ENCODE data around the gene CUBN. TPM values are rescaled to one million over a fixed set of nuclear protein-coding genes. Genes with fewer than 3 reads are reported as not detected.

CUBN gene
- total and polyA plus RNA-seq, 8 donors, result 0.28 to 1.3 (median 0.66) TPM

- FAIRE-seq, result no peak
- H3K36me3 ChIP-seq, result no peaks in the 10 kb centered on the region
- peak in 3 of 4 donors; percentile 56 to 72 (median 64) for ATAC-seq
- H3K4me3 ChIP-seq, result no peak overlapping the region
- TF ChIP-seq CTCF (IDR thresholded peaks at IDR 0.05), result no peak
- DNase-seq, result peak in 2 of 6 donors; percentile 12 to 28
- intact Hi-C loops (cut with DNase I), result no loop called here
- peaks cover 0 to 9% (median 0%) of the 10 kb centered on the region in 3 donors for H3K4me1 ChIP-seq
- 74 to 85% methylated on average over 9 of the region's 9 CpGs for WGBS, 2 donors
- H3K27me3 ChIP-seq, result no peaks in the 10 kb centered on the region
- H3K27ac ChIP-seq, result peak overlapping the region in 1 of 4 donors; percentile 1
- no peaks in the 10 kb centered on the region for H3K9me3 ChIP-seq
Observed at GRCh38 chr10:17029581-17030271, 99.9 kb downstream of the CUBN start.

GRCh38 chr10:17029239-17029580 lies 100.4 kb downstream of the CUBN start:
- no peak for FAIRE-seq
- no peaks in the 10 kb centered on the region for H3K9me3 ChIP-seq
- intact Hi-C loops (cut with DNase I), result no loop called here

GRCh38 chr10:17028798-17029197 lies 100.8 kb downstream of the CUBN start:
- no peaks in the 10 kb centered on the region for H3K9me3 ChIP-seq
- no peaks in the 10 kb centered on the region for H3K27me3 ChIP-seq
- no peak for ATAC-seq
- H3K4me1 ChIP-seq, result peaks cover 0 to 9% (median 0%) of the 10 kb centered on the region in 3 donors
- H3K27ac ChIP-seq, result peak overlapping the region in 2 of 4 donors; percentile 1 to 4
- H3K36me3 ChIP-seq, result no peaks in the 10 kb centered on the region
- TF ChIP-seq CTCF (IDR thresholded peaks at IDR 0.05), result no peak
- no peak for DNase-seq
- WGBS, 2 donors, result 79 to 82% methylated on average over 4 of the region's 4 CpGs
- no peak overlapping the region for H3K4me3 ChIP-seq
- intact Hi-C loops (cut with DNase I), result no loop called here
- FAIRE-seq, result no peak

More at GRCh38 chr10:17029239-17029580, 100.4 kb downstream of the CUBN start:
- DNase-seq, result no peak
- 62 to 67% methylated on average over 4 of the region's 4 CpGs for WGBS, 2 donors
- Histone ChIP-seq H3K4me1 (peaks cover 0 to 9% (median 0%) of the 10 kb centered on the region in 3 donors), H3K27ac (peak overlapping the region in 2 of 4 donors; percentile 1 to 4), H3K36me3 (no peaks in the 10 kb centered on the region), H3K27me3 (no peaks in the 10 kb centered on the region), H3K4me3 (no peak overlapping the region)
- no peak for TF ChIP-seq CTCF (IDR thresholded peaks at IDR 0.05)
- ATAC-seq, result no peak

GRCh38 chr10:17026686-17027485 lies 102.7 kb downstream of the CUBN start:
- 79 to 87% methylated on average over 6 of the region's 6 CpGs for WGBS, 2 donors
- DNase-seq (no peak), FAIRE-seq (no peak), ATAC-seq (no peak)
- H3K4me3 ChIP-seq, result no peak overlapping the region
- H3K4me1 ChIP-seq, result peaks cover 0 to 9% (median 0%) of the 10 kb centered on the region in 3 donors
- no peaks in the 10 kb centered on the region for H3K36me3 ChIP-seq
- no peak for TF ChIP-seq CTCF (IDR thresholded peaks at IDR 0.05)
- no peak overlapping the region for H3K27ac ChIP-seq
- intact Hi-C loops (cut with DNase I), result no loop called here
- no peaks in the 10 kb centered on the region for H3K27me3 ChIP-seq
- H3K9me3 ChIP-seq, result no peaks in the 10 kb centered on the region

Measured in pancreas (tissue), 10 donors.